Fibroblast of mammary gland (primary cell): ENCODE results near the gene RAB3IL1.
"Not testable (repeated sequence)": the region's sequence is repeated elsewhere in the genome, so short reads cannot be mapped to it uniquely, and the experiment has no call there.

ENCODE experiments used
- DNase-seq: peaks from one replicate; pipeline ENCODE4 v3.0.0-alpha.2; 2010; ENCODE audit warnings: low read depth
- H3K4me3 ChIP-seq: 2 replicates; pipeline ENCODE4 v1.5.1; 2011; ENCODE audit warnings: low read depth, mild to moderate bottlenecking, low read length, moderate library complexity; ENCODE audit not compliant: control insufficient read depth
- CTCF ChIP-seq: conservative IDR thresholded peaks from 2 replicates; pipeline ENCODE4 v1.5.1; 2011; ENCODE audit warnings: low read depth, low read length, inconsistent platforms; ENCODE audit not compliant: control insufficient read depth, insufficient read depth

RAB3IL1 gene

DNA sequence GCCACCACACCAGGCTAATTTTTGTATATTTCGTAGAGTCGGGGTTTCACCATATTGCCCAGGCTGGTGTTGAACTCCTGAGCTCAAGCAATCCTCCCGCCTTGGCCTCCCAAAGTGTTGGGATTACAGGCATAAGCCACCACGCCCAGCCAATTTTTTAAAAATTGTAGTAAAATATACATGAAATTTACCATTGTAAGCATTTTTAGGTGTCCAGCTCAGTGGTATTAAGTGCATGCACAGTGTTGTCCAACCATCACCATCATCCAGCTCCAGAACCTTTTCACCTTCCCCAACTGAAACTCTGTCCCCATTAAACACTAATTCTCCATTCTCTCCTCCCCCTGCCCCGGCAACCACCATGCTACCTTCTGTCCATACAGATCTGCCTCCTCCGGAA, 34.5 kb downstream of the RAB3IL1 start:
- no peak for TF ChIP-seq CTCF
- DNase-seq: no peak
- H3K4me3 ChIP-seq: no peak overlapping the region

- DNase-seq, H3K4me3 ChIP-seq: not testable (repeated sequence)
These were observed 35.1 kb downstream of the RAB3IL1 start for GRCh38 chr11:61882267-61882666.

DNA sequence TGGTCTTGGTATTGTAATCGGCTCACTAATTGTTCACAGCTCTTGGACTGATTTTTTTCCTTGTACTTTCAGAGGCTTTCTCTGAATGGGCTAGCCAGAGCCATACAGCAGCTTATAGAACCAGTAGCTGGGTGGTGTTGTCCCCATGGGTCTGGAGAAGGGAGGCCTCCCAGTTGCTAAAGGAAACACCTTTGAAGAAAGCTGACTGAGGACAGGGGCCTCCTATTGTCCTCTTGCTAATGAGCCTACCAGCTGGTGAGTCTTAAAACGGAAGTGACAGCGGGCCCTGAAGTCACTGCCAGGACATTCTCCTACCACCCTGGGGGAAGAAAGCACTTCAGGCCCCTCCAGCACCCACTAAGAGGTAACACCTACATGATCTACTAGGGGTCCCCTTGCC, 36.0 kb downstream of the RAB3IL1 start:
- no peak overlapping the region for H3K4me3 ChIP-seq
- DNase-seq: no peak
- no peak for TF ChIP-seq CTCF

DNA sequence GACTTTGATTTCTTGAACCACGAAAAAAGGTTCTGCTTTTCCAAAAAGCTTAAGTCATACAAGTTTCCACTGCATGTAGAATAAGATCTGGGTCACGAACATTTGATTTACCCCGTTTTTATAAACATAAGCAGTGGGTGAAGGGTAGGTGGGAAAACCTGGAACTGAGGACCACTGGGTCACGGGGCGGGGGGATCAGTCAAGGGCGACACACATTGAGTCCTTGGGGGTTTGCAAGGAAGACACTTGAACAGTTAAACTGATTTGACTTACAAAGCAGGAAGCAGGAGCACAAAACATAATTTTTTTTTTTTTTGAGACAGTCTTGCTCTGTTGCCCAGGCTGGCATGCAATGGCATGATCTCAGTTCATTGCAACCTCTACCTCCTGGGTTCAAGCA, 36.9 kb downstream of the RAB3IL1 start:
- DNase-seq: no peak
- TF ChIP-seq CTCF: no peak
- H3K4me3 ChIP-seq: no peak overlapping the region

- no peak for TF ChIP-seq CTCF
- no peak for DNase-seq
- no peak overlapping the region for H3K4me3 ChIP-seq
These were observed 37.3 kb downstream of the RAB3IL1 start for GRCh38 chr11:61880031-61880430.

DNA sequence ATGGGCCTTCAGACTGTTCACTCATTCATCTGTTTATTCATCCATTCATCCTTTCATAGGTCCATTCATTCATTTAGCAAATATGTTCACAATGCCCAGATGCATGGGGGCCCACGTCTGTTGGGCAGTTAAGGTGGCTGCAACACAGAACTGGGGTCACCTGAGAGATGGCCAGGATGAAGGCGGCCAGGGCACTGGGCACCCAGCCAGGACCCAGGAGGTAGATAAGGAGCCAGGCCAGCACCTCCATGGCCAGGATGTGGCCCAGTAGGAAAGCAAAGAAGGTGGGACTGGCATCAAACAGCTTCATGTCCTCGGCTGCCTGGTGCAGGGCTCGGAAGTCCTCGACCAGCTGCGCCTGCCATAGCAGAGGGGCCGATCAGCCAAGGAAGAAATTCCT, 38.2 kb downstream of the RAB3IL1 start:
- TF ChIP-seq CTCF: no peak
- no peak for DNase-seq
- no peak overlapping the region for H3K4me3 ChIP-seq

DNA sequence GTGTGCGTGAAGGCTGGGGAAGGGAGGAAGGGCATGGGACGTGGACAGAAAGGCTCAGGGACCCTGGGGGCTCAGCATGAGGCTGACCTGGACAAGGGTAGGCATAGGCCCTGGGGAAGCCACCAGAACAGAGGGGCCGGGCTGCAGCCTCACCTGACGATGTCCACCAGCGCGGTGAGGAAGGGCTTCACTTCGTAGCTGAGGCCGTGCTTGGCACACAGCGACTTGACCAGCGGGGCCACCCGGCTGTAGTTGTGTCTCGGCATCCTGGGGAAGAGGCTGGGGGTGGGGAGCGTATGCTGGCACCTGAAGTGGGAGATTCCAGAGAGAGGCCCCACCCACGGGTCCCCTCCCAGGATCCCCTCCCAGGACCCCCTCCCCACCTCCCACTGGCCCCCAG, 41.7 kb downstream of the RAB3IL1 start:
- H3K4me3 ChIP-seq: no peak overlapping the region
- TF ChIP-seq CTCF: no peak
- DNase-seq: no peak

DNA sequence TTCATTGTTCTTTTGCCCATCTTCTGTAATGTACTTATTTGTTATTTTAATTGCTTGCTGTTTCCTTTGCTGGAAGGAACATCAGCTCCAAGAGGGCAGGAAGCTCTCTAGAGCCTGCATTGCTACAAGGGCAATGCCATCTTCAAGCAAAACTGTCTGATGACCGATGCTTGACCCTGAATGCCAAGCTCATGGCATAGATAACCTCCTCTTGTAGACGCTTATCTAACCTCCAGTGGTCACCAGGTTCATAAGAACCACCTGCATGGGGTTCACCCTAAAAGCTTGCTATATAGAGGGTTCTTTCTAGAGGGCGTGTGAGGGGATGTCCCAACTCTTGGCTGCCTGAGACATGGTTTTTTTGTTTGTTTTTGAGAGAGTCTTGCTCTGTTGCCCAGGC, 42.5 kb downstream of the RAB3IL1 start:
- TF ChIP-seq CTCF: no peak
- no peak overlapping the region for H3K4me3 ChIP-seq
- no peak for DNase-seq
